GM19328 (cell line): Measurements from ENCODE around the gene NCBP2.
A peak's percentile ranks its signal among the peaks of the same experiment; 100 is the strongest.
"Not testable (repeated sequence)": the region's sequence is repeated elsewhere in the genome, so short reads cannot be mapped to it uniquely, and the experiment has no call there.

ENCODE experiments used
- ATAC-seq: cut with Tn5 transposase; IDR thresholded peaks from one replicate; pipeline ENCODE4 v1.9.1; 2021; ENCODE audit warnings: mild to moderate bottlenecking, moderate library complexity; ENCODE audit not compliant: unreplicated experiment

Gene NCBP2

GRCh38 chr3:196968233-196969133 lies 26.2 kb upstream of the NCBP2 start, which contains the start of gene PIGZ:
Gene PIGZ (minus strand): TSS chr3:196968833. CDS start chr3:196952031, 16,802 bp downstream.
- peak; percentile 58 for ATAC-seq

- no peak for ATAC-seq
Observed at GRCh38 chr3:196967412-196968232, 25.3 kb upstream of the NCBP2 start.

- ATAC-seq, result no peak
Observed at GRCh38 chr3:196966526-196967401, 24.4 kb upstream of the NCBP2 start.

GRCh38 chr3:196965804-196966173 lies 23.5 kb upstream of the NCBP2 start:
- no peak for ATAC-seq

GRCh38 chr3:196965112-196965803 lies 22.9 kb upstream of the NCBP2 start:
- ATAC-seq, result no peak

- ATAC-seq, result no peak
Observed at GRCh38 chr3:196963631-196963953, 21.3 kb upstream of the NCBP2 start.

- no peak for ATAC-seq
Observed at GRCh38 chr3:196962930-196963630, 20.8 kb upstream of the NCBP2 start.

GRCh38 chr3:196962108-196962929 lies 20.0 kb upstream of the NCBP2 start:
- ATAC-seq, result no peak

GRCh38 chr3:196954832-196955231 lies 12.5 kb upstream of the NCBP2 start:
- no peak for ATAC-seq

- no peak for ATAC-seq
Observed at GRCh38 chr3:196951371-196951770, 9.0 kb upstream of the NCBP2 start.

GRCh38 chr3:196949750-196950149 lies 7.4 kb upstream of the NCBP2 start:
- no peak for ATAC-seq

GRCh38 chr3:196949285-196949619 lies 6.9 kb upstream of the NCBP2 start:
- no peak for ATAC-seq

- no peak for ATAC-seq
Observed at GRCh38 chr3:196948442-196949284, 6.3 kb upstream of the NCBP2 start.

- ATAC-seq, result no peak
Observed at GRCh38 chr3:196947860-196948441, 5.6 kb upstream of the NCBP2 start.

GRCh38 chr3:196947136-196947859 lies 5.0 kb upstream of the NCBP2 start:
- no peak for ATAC-seq

GRCh38 chr3:196944037-196944790 lies 1.9 kb upstream of the NCBP2 start:
- not testable (repeated sequence) for ATAC-seq
